Retinal pigment epithelial cell (primary cell): ENCODE results near the gene ABHD17C.

Source experiments
- DNase-seq: peaks from one replicate; pipeline ENCODE4 v3.0.0-alpha.2; 2010; ENCODE audit warnings: low read depth
- H3K4me3 ChIP-seq: 2 replicates; pipeline ENCODE4 v1.5.1; 2011; ENCODE audit warnings: mild to moderate bottlenecking, low read length, control low read depth, moderate library complexity
- CTCF ChIP-seq: conservative IDR thresholded peaks from 2 replicates; pipeline ENCODE4 v1.5.1; 2011; ENCODE audit warnings: low read depth, low read length, control low read depth, inconsistent platforms

Gene ABHD17C

GRCh38 chr15:80776420-80777045 is 81.4 kb downstream of the ABHD17C start:
- peak; percentile 89 for TF ChIP-seq CTCF
- H3K4me3 ChIP-seq = no peak overlapping the region

GRCh38 chr15:80777137-80777536 is 82.0 kb downstream of the ABHD17C start:
- no peak for TF ChIP-seq CTCF
- no peak overlapping the region for H3K4me3 ChIP-seq
- no peak for DNase-seq

More at GRCh38 chr15:80776420-80777045, 81.4 kb downstream of the ABHD17C start:
- no peak for DNase-seq

GRCh38 chr15:80777826-80778620 is 82.9 kb downstream of the ABHD17C start:
- no peak for TF ChIP-seq CTCF
- H3K4me3 ChIP-seq = no peak overlapping the region
- DNase-seq = no peak

GRCh38 chr15:80778621-80778963 is 83.5 kb downstream of the ABHD17C start:
- DNase-seq = no peak
- peak overlapping the region; percentile 19 for H3K4me3 ChIP-seq
- TF ChIP-seq CTCF = no peak

GRCh38 chr15:80778964-80779657 is 84.0 kb downstream of the ABHD17C start, which contains the start of gene CEMIP:
Gene CEMIP (plus strand): TSS chr15:80779370. CDS start chr15:80873880, 94,510 bp downstream.
- no peak for DNase-seq
- TF ChIP-seq CTCF = peak; percentile 64
- H3K4me3 ChIP-seq = peak within 1 kb of the TSS; percentile 38

- H3K4me3 ChIP-seq = peak overlapping the region; percentile 38
- DNase-seq = no peak
- no peak for TF ChIP-seq CTCF
Observed at GRCh38 chr15:80779658-80780415, 84.7 kb downstream of the ABHD17C start.
